Mammary epithelial cell (primary cell): ENCODE data around the gene CHL1.

Experiments used
- EZH2 ChIP-seq: IDR thresholded peaks from 2 replicates; pipeline ENCODE4 v1.6.1; 2012; ENCODE audit warnings: low read length, inconsistent platforms, borderline replicate concordance
- TF ChIP-seq, protein P1 (sequence below), 2 donors: IDR thresholded peaks in 1 of 2; conservative IDR thresholded peaks in 1 of 2; 2 replicates each; pipeline ENCODE4 v1.5.1; 2011 to 2012; ENCODE audit warnings: inconsistent platforms in 2 of 2, low read length in 2 of 2, mild to moderate bottlenecking in 2 of 2, control low read depth in 1 of 2, low read depth in 1 of 2; ENCODE audit not compliant: insufficient read depth in 1 of 2; ENCODE audit errors: extremely low read depth in 1 of 2

DNA sequence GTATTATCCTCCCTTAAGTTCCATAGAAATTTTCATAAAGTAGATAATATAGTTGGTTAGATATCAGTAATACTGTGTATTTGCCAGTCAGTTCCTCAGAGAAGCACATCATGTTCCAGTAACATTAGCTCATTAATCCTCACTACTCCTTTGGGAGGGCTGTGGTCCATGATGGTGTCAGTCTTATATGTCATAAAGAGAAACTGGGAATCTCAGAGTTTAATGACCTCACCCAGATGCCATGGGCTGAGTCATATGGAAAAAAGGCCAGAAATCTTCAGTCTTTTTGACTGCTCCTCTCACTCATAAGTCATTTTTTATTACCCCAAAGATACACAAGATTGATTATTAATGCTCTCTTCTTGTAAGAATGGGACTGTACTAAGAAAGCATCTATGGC is 188.6 kb downstream of the CHL1 start:
- TF ChIP-seq, protein P1, sequence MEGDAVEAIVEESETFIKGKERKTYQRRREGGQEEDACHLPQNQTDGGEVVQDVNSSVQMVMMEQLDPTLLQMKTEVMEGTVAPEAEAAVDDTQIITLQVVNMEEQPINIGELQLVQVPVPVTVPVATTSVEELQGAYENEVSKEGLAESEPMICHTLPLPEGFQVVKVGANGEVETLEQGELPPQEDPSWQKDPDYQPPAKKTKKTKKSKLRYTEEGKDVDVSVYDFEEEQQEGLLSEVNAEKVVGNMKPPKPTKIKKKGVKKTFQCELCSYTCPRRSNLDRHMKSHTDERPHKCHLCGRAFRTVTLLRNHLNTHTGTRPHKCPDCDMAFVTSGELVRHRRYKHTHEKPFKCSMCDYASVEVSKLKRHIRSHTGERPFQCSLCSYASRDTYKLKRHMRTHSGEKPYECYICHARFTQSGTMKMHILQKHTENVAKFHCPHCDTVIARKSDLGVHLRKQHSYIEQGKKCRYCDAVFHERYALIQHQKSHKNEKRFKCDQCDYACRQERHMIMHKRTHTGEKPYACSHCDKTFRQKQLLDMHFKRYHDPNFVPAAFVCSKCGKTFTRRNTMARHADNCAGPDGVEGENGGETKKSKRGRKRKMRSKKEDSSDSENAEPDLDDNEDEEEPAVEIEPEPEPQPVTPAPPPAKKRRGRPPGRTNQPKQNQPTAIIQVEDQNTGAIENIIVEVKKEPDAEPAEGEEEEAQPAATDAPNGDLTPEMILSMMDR (conservative IDR thresholded peaks at IDR 0.05 in 1 of 2, IDR thresholded peaks at IDR 0.05 in 1 of 2; ENCODE audit: extremely low read depth in 1 of 2, insufficient read depth in 1 of 2, low read depth in 1 of 2, low read length in 2 of 2): no peak
- no peak for TF ChIP-seq EZH2
